ENCODE data around the gene IKZF2.

IKZF2 gene

DNA sequence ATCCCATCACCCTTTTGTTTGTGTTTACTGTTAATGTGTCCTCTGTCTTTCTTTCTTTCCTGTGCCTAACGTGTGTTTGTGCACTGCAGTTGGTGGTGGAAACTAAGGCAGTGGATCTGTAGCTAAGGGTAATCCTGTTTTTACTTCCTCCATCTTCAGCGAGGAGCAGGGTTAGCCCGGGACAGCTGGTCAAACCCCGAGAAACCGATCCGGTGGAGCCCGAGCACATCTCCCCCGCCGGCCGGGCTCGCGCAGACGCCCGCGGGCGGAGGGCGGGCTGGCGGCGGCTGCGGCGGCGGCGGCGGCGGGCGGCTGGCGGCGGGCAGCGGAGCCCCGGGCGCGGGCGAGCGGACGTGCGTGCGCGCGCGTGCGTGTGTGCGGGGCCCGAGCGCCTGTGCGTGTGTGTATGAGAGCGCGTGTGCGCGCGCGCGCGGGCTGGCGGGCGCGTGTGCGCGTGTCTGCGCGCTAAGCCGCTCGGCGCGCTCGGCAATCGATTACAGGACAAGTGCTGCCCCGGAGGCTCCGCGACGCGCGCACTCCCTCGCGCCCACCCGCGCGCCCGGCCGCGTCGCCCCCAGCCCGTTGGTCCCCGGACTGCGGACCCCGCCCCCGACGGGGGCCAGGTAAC is at the start of gene IKZF2:
IKZF2 (minus strand) TSS at position 176 of the 628 bp plus-strand sequence. CDS start 2,983 bp downstream, outside the sequence.
- DNase-seq = peak in 13 of 14 donors; percentile 61 to 91 (median 84)

DNA sequence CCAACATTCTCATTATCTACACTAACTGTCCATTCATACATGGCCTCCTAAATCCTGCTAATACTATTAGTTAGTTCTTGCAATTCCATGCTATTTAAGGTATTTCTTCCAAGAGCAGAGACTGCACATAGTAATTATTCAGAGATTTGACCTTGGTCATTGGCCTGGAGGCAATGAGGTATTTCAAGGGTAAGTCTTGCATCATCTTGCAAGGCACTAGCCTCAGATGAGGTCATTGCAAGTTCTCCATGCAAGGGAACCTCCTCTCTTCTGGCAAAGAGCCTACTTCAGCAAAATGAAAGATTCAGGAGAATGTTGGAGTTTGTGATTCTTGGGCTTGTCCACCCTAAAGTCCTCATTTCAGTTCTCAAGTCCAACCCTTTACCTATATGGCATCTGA is 48.5 kb upstream of the IKZF2 start:
- DNase-seq = no peak

DNA sequence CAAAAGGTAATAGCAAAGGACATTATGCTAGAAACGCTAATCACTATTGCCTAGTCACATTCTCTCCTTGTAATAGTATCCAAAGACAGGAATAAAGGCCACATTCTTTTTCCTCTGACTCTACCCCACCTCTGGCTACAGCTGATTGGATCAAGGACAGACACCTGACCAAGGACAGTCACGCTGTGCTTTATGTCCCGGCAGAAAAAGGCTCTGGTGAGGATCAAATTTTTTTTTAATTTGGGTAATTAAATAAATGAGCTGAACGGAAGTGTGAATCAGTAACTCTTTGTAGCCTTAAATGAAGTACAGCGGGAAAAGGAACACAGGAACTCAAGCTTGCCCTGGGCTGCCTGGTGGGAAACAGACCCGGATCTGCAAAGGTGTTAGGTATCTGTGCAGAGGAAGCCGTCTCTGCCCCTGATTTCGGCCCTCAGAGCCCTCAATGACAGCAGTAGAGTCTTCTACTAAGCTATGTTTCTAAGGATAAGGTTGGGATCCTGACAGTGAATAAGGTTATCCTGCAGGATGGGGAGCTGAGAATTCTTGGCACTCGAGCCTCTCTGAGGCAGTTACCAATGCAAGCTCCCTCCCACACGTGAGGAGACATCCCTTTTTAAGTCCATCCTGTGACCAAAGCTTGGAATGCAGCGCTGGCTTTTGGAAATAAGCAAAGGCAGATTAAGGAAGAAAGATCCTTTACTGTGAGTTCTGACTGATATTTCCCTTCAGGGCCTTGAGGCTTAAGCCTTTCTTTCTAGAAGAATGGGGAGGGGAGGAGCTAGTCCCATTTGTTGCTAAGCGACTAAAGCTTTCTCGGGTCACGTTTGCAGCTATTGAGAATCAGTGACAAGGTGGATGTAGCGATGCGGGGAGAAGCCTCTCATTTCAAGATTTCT is 37.8 kb upstream of the IKZF2 start:
- DNase-seq = no peak

DNA sequence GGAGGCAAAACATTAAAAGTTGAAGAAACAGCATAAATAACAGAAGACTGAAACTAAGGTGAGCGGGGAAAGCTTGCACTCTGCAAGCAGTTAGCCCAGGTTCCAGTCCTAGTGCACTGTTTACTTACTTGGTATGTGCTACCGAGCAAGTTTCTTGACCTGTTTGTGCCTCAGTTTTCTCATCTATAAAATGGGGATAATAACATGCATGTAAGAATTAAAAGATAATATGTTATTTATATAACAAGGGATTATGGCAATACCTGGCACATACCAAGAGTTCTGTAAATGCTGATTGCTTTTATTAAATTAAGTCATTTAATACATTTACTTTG is 37.1 kb upstream of the IKZF2 start:
- DNase-seq = no peak

DNA sequence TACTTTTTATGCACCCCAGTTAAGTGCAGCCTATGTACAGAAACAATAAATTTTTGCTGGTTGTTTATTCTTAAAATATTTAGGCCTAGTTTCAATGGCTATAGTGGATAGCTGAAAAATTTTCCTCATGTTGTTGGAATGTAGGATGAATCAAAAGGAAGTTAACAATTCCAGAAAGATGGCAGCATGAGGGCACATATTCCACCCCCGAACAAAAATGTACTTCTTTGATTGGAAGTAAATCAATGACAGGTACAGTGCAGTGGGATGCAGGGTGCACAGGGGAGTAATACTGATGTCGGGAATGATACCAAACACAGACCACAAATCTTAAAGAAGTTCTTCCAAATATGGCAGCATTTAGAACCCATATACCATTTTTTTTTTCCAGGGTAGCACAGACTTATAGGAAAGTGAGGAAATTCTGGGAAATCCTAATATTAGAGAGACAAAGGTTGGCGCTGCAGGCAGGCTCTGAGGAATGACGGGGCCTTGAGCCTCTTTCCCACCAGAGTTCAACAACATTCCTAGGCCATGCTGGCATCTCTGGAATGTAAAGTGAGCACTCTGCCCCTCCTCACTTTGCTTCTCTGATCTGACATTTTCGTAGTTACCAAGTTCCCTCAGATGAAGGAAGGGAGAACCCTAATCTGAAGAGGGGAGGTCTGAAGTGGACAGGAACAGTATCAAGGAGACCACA is 36.6 kb upstream of the IKZF2 start:
- DNase-seq = no peak

DNA sequence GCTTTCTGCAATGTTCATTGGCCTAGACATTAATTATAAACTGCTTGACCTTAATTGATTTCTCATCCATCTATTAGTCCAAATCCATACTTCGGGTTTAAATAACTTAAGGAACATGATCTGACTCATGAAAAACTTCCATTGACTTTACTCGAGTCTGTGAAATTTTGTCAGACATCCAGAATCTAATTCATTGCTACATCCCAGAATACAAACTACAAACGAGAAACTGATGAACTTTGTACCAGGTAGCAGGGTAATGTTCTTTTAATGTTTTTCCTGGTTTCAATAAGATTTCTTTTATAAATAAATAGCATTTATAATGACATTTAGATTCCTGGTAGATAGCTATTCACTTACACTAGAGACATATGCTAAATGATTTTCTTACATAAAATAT is 36.0 kb upstream of the IKZF2 start:
- DNase-seq = no peak

DNA sequence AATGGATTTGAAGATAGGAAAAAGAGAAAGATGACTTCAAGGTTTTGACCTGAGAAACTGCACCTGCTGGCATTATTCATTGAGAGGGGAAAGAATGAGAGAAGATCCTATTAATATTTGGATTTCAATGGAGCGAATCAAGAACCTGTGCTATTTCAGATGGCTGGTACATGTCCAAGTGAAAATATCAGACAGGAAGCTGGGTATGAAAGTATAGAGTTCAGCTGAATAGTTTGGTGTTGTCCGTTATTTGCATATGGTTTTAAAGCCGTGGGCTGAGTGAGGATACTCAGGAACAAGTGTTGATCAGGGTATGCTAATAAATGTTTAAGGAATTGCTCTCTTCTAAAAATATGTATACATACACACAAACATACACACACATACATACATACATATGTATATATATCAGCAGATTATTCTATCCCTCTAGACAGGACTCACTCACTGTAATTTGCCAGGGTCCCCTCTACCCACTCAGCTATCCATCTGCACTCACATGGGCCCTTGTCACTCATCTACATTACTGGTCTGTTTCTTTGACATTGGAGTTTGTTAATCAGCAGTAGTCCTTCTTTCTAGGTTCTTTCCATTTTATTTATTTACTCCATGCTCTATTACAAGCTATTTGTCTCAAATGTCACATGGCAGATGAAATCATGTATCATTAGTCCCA is 33.9 kb upstream of the IKZF2 start:
- no peak for DNase-seq

DNA sequence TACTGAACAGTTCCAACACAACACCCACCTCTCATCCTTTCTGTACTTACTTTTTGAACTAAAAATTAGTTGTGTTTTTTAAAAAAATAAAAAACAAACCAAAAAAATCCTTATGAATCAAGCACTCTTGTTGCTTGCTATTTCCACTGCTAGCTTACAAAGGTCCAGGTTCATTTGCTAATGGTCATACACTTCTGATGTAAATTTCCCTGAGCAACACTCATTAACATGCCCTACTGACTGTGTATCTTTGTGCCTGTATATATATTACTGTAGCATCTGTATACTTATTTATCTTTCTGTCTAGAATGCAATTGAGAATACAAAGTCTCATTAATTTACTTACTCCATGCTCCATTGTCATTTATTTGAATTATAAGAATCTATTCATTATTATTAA is 30.3 kb upstream of the IKZF2 start:
- no peak for DNase-seq

DNA sequence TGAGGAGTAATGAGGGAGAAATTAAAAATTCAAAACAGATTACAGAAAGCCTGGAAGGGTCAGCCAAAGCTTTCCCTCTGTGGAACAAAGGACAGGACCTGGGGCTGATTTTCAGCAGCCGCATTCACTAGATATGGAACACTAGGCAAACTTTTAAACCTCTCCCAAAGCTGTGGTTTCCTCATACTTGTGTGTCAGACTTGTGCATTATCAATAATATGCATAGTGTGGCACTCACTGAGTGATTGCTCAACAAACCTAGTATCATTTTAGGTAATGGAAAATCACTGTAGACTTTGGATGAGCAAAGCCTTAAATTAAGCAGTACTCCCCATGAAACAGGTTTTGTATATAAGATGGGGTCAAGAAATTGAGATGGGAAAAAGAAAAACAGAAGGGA is 26.3 kb upstream of the IKZF2 start:
- no peak for DNase-seq

DNA sequence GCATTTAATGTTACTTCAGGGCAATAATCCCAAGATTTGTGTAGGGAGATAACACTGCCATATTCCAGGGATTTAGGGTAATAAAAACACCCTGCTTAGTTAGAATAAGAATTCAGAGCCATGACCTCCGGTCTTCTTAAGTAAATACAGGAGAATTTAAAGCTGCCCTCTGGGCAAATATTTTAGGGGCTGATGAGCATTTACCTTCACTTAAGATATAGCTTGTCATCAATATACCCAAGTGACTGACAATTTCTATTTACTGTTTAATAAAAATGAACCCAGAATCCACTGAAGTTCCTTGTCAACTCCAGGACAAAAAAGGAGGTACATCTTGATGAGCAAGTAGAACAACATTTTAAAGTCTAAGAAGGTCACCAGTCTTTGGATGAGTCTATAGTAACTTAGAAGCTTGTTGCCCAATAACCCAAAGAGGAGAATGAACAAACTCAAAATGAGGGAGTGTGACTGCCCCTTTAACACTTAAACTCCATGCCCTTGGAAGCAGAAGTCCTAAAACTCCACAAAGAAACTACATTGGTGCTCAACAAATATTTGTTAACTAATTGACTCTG is 24.3 kb upstream of the IKZF2 start:
- no peak for DNase-seq

DNA sequence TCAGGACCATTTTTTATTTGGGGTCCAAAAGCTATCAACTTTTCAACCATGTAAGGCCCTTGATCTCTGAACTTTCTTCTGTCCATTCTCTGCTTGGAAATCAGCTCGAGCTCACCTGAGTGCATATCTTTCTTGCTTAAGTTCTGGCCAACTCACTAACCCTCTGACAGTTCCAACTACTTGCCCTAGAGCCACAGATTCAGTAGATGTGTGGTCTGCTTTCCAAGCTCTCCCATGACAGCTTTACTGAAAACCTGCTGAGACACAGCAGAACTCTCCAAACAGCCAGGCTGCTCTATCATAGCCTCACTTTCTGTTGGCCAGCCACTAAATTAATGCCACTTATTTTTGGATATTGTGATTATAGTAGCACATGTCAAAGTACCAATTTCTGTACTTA is 21.2 kb upstream of the IKZF2 start:
- no peak for DNase-seq

DNA sequence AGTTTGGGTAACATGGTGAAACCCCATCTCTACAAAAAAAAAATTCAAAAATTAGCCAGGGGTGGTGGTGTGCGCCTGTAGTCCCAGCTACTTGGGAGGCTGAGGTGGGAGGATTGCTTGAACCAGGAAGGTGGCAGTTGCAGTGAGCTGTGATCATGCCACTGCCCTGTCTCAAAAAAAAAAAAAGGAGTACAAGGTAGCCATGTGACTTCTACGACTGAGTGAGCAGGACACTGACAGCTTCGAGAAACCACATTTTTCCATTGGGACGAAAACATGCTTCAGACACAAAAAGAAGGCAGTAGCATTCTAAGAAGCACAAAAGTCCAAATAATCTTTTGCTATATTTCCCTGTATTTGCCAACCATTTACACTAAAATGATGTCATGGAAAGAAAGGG is 19.7 kb upstream of the IKZF2 start:
- no peak for DNase-seq

DNA sequence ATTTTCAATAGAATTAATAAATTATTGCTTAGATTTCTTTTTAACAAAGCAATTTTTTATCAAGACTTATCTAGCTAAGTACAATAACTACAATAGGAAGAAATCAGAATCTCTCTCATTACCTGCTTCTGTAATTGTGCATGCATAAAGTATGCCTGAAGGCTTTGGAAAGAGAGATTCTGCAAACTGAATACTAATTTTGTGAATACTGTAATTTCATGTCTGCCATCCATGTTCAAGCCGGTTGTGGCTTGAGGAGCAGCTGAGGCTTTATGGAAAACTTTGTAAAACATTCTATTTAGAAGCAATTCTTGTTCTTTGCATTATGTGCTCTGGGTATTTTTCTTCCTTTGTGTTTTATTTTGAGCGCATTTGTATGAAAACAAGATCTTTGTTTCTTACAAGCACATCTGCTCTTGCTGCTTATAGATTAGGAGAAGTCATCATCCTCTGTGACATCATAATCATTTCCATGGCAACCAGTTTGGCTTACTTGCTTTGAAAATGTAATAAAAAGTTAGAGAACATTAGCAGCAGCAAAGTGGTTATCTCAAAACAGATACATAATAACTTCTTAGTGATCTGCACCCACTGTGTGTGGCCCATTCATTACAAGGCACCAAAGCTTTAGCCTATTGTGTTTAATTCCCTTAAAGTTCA is 16.0 kb upstream of the IKZF2 start:
- DNase-seq = no peak

DNA sequence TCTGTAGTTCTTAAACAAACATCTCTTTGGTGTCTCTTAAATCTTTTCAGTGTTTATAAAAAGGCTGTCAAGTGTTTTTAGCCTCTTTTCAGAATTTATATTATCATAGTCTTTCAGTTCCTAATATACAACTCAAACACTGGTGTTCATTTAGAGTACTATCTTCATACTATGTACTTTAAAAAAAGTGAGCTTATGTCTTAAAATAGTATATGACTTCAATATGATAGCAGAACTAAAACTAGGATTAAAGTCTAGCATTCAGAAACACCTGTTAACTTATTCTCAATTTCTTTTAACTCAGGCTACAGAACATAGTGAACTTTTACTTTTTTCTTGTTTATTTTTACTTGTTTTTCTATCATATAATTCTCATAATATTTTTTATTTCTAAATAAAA is 14.7 kb upstream of the IKZF2 start:
- no peak for DNase-seq

DNA sequence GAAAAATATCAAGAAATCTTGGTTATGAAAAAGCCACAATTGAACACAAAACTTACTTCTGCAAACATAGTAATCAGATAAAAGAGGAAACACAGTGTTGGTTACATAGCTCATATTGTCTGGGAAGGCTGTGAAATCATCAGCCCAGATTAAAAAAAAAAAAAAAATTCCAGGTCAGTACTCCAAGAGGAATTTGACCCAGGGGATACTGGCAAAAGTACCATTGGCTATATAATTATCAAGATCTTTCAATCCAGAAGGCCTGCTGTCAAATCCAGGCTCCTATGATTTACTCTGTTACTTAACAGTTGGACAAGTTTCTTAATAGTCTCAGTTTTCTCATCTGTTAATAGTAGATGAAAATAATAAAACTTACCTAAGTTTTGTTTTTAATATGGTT is 12.9 kb upstream of the IKZF2 start:
- DNase-seq = no peak

DNA sequence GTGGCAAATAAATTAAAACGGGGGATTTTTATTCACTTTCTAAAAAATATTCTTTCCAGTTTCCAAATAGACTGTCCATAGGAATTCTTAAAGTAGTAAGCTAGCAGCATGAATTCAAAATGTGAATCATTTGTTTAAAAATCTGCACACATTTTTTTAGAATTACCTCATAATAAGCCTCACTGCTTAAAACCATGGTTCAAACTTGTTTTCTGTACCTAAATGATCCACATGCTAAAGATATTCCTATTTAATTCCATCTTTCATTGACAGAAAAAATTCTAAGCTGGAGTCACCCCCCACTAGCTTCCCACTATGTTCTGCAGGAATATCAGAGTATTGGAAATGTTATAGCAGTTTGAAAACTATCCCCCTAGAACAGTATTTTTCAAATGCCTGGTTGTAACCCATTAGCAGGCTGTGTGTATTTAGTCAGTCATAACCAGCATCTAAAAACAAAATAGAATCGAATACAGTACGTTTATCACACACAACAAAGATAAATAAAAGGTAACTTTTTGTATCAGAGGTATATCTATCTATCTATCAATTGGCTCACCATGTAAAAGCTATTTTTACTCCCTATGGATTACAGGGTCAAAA is 11.2 kb upstream of the IKZF2 start:
- DNase-seq = no peak

DNA sequence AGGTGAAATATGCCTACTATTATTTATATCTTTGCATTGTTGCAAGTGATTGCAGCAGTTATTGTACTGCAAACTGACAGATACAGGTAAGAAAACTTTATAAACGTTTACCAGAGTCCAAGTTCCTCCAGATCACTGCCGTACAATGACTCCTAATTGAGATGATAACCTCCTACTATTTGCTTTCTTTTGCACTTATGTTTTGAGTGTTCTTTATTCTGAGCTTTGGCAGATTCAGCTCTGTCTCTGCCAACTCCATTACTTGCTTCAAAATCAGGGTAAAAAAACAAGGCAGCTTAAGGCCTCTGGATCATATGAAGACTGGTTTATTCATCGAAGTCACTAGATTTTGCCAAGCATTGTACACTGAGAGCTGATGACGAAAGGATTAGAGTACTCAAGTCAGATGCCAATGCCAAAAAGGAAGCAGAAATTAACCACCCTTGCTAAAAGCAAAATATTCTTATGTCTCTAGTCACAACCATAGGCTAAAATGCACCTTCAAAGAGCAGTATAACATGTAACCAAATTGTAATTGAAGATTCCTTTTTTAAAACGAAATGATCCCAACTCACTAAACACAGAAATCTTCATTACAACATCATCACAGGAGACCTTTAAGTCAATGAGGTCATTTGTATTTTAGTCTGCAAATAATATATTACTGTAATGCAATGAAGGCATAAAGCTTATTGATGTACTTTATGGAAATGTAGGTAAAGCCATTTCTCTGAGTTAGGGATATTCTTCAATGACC is 10.5 kb upstream of the IKZF2 start:
- DNase-seq = no peak

DNA sequence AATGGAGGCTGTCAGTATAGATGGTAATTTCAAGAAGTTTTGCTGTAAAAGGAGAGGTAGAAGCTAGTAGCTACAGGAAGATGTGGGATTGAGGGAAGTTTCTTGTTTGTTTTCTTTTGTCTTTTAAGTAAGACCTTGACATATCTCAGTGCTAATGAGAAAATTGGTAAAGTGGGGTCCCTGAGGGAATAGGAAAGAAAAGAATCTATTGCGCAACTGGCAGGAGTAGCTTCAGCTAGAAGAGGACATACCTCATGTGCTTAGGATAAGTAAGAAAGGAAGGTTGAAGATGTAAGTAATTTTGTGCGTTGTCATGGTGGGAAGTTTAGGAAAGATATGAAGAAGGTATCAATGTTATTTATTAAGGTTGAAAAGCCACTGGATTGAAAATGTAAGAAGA is 8.4 kb upstream of the IKZF2 start:
- DNase-seq = no peak

DNA sequence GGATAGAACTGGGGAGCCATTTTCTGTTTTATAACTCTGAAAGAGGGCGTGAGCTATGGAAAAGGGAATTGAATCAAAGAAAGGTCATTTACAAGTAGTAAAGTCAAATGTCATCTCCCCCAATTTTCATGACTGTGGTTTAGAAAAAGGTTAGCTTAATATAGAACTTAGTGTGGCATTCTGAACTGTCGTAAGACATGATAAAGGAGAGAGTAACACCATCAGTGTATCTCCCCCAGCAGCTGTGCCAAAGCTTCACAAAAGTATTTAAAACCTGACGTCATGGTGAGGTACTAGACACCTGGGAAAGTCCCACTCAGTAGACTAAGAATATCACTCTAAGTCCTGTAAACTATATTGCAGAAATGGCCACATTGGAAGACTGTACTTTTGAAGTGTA is 5.8 kb upstream of the IKZF2 start:
- DNase-seq = no peak

DNA sequence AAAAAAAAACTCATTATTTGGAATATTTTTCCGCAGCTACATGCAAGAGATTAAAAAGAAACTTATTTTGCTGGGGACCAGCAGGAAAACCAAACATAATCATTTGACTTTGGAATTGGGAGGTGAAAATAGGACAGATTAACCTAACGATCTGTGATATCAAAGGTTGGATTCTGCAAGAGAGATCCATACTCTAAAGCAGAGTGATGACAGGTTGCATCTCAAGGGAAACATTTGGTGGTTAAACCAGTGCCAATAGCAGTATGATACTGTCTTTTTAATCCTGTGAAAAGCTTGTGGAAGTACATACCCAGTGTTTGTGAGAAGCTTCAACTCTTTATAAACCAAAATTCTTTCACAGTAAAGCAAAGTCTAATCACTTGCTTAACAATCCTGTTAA is 5.3 kb upstream of the IKZF2 start:
- DNase-seq = no peak

DNA sequence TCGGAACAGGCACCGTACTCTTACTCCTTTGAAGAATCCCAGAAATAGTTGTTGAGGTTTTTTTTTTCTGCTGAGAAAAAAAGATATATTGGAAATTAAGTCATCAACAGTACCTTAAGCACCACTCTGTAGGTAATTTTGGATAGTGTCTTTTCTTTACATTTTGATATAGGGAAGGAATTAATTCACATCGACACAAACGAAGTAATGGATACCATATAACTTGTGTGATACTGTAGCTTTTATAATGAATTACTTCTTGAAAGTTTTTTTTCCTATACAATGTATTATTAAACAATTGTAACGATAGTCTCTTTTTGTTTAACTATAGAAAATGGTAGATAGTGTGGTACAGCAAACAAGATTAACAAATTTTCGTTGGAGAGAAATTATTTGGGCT is 1.5 kb upstream of the IKZF2 start:
- DNase-seq = no peak

All from C1 segment of cervical spinal cord (tissue), 14 donors.